Nephron (organoid): ENCODE results near the gene MTUS2.

Experiments used
- H3K27ac Mint-ChIP-seq, 3 experiments: 2 replicates each; pipeline ENCODE4 v1.8.0; 2020; ENCODE audit warnings: mixed read lengths in 3 of 3, mild to moderate bottlenecking in 2 of 3, moderate library complexity in 1 of 3
- H3K27me3 Mint-ChIP-seq: 2 replicates; pipeline ENCODE4 v1.8.0; 2021; ENCODE audit warnings: low read depth, mild to moderate bottlenecking, moderate library complexity, mixed read lengths
- H3K36me3 Mint-ChIP-seq: 2 replicates; pipeline ENCODE4 v1.8.0; 2020; ENCODE audit warnings: low read depth, mixed read lengths
- H3K4me1 Mint-ChIP-seq: 2 replicates; pipeline ENCODE4 v1.8.0; 2020; ENCODE audit warnings: mixed read lengths
- H3K4me3 Mint-ChIP-seq, 3 experiments: 2 replicates each; pipeline ENCODE4 v1.8.0; 2020; ENCODE audit warnings: mild to moderate bottlenecking in 3 of 3, mixed read lengths in 3 of 3, moderate library complexity in 2 of 3
- H3K9me3 Mint-ChIP-seq: 2 replicates; pipeline ENCODE4 v1.8.0; 2020; ENCODE audit warnings: mixed read lengths
- TF ChIP-seq, protein P1 (sequence below), 3 experiments: fragments of 200-600 bp; sonication (generic); IDR thresholded peaks; one replicate each; pipeline ENCODE4 v1.5.0; 2021; ENCODE audit warnings: antibody characterized with exemption in 3 of 3; ENCODE audit not compliant: unreplicated experiment in 3 of 3

The MTUS2 gene

GRCh38 chr13:29538652-29539040 lies 718.5 kb downstream of the MTUS2 start:
- Mint-ChIP-seq H3K27ac (no peak overlapping the region), H3K4me1 (peaks cover 8% of the 10 kb centered on the region), H3K27me3 (no peaks in the 10 kb centered on the region), H3K9me3 (no peaks in the 10 kb centered on the region), H3K4me3 (no peak overlapping the region), H3K36me3 (peaks cover 12% of the 10 kb centered on the region)
- TF ChIP-seq, protein P1, sequence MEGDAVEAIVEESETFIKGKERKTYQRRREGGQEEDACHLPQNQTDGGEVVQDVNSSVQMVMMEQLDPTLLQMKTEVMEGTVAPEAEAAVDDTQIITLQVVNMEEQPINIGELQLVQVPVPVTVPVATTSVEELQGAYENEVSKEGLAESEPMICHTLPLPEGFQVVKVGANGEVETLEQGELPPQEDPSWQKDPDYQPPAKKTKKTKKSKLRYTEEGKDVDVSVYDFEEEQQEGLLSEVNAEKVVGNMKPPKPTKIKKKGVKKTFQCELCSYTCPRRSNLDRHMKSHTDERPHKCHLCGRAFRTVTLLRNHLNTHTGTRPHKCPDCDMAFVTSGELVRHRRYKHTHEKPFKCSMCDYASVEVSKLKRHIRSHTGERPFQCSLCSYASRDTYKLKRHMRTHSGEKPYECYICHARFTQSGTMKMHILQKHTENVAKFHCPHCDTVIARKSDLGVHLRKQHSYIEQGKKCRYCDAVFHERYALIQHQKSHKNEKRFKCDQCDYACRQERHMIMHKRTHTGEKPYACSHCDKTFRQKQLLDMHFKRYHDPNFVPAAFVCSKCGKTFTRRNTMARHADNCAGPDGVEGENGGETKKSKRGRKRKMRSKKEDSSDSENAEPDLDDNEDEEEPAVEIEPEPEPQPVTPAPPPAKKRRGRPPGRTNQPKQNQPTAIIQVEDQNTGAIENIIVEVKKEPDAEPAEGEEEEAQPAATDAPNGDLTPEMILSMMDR (IDR thresholded peaks at IDR 0.05; ENCODE audit: unreplicated experiment in 3 of 3) = no peak

GRCh38 chr13:29539856-29540255 lies 719.7 kb downstream of the MTUS2 start:
- TF ChIP-seq, protein P1 (IDR thresholded peaks at IDR 0.05; ENCODE audit: unreplicated experiment in 3 of 3) = no peak
- H3K36me3 Mint-ChIP-seq = peaks cover 12% of the 10 kb centered on the region
- no peaks in the 10 kb centered on the region for H3K4me1 Mint-ChIP-seq
- no peak overlapping the region for H3K4me3 Mint-ChIP-seq
- no peaks in the 10 kb centered on the region for H3K27me3 Mint-ChIP-seq
- H3K27ac Mint-ChIP-seq = no peak overlapping the region
- no peaks in the 10 kb centered on the region for H3K9me3 Mint-ChIP-seq

- no peaks in the 10 kb centered on the region for H3K27me3 Mint-ChIP-seq
- TF ChIP-seq, protein P1 (IDR thresholded peaks at IDR 0.05; ENCODE audit: unreplicated experiment in 3 of 3) = no peak
- H3K4me3 Mint-ChIP-seq = no peak overlapping the region
- H3K4me1 Mint-ChIP-seq = no peaks in the 10 kb centered on the region
- H3K27ac Mint-ChIP-seq = no peak overlapping the region
- H3K36me3 Mint-ChIP-seq = peaks cover 12% of the 10 kb centered on the region
- H3K9me3 Mint-ChIP-seq = no peaks in the 10 kb centered on the region
Observed at GRCh38 chr13:29540334-29540733, 720.2 kb downstream of the MTUS2 start.

DNA sequence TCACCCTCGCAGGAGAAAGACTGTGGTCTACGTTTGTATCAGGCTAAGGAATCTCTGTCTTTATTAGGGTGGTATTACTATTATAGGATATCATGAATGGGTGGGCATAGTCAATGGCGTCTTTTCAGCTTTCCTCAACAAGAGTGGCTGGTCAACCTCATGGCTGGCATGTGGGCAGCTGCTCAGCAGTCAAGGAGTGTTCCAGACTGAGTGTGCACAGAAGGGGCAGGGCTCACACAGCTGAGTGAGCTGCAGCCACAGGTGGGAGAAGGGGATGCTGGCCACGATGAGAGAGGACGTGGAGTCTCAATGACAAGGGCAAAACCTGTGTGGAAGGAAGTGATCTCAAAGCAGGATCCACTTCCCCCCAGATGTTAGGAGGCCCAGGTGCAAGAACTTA lies 720.7 kb downstream of the MTUS2 start:
- no peaks in the 10 kb centered on the region for H3K27me3 Mint-ChIP-seq
- peaks cover 12% of the 10 kb centered on the region for H3K36me3 Mint-ChIP-seq
- TF ChIP-seq, protein P1 (IDR thresholded peaks at IDR 0.05; ENCODE audit: unreplicated experiment in 3 of 3) = no peak
- H3K4me3 Mint-ChIP-seq = no peak overlapping the region
- no peak overlapping the region for H3K27ac Mint-ChIP-seq
- H3K4me1 Mint-ChIP-seq = no peaks in the 10 kb centered on the region
- no peaks in the 10 kb centered on the region for H3K9me3 Mint-ChIP-seq

DNA sequence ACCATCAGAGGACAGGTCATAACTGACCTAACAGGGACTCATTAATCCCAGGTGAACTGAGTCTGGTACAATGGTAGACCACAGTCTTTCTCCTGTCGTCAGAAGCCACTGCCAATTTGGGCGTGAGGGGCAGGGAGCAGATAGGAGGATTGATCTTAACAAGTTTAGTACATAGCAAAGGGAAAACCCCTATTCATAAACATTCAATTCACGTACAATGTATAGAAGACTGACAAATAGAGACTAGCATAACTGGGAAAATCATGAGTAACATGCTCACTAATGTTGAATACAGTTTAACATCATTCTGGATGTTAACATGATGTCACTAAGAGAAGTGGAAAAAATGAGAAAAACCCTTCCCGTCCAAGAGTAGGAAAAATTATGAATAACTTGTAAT lies 721.3 kb downstream of the MTUS2 start:
- no peaks in the 10 kb centered on the region for H3K27me3 Mint-ChIP-seq
- no peaks in the 10 kb centered on the region for H3K9me3 Mint-ChIP-seq
- H3K4me3 Mint-ChIP-seq = no peak overlapping the region
- H3K27ac Mint-ChIP-seq = no peak overlapping the region
- no peaks in the 10 kb centered on the region for H3K4me1 Mint-ChIP-seq
- peaks cover 7% of the 10 kb centered on the region for H3K36me3 Mint-ChIP-seq
- TF ChIP-seq, protein P1 (IDR thresholded peaks at IDR 0.05; ENCODE audit: unreplicated experiment in 3 of 3) = no peak

DNA sequence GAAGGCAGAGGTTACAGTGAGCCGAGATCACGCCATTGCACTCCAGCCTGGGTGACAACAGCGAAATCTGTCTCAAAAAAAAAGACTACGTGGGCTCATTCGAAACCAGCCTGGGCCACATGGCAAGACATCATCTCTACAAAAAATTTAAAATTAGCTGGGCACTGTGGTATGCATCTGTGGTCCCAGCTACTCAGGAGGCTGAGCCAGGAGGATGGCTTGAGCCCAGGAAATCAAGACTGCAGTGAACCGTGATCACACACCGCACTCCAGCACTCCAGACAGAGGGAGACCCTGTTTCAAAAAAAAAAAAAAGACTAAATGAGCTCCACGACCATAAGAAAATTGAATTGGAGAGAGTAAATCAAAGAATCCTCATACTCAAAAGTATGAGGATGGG lies 722.2 kb downstream of the MTUS2 start:
- Mint-ChIP-seq H3K27me3 (no peaks in the 10 kb centered on the region), H3K4me1 (peaks cover 7% of the 10 kb centered on the region), H3K9me3 (no peaks in the 10 kb centered on the region), H3K36me3 (peaks cover 7% of the 10 kb centered on the region), H3K27ac (no peak overlapping the region), H3K4me3 (no peak overlapping the region)
- TF ChIP-seq, protein P1 (IDR thresholded peaks at IDR 0.05; ENCODE audit: unreplicated experiment in 3 of 3) = no peak
